Activated CD8-positive, alpha-beta memory T cell treated with anti-CD3 and anti-CD28 coated beads for 48 hours (primary cell): ENCODE measurements around the gene KIFC1.
A peak's percentile ranks its signal among the peaks of the same experiment; 100 is the strongest.
"Not testable (repeated sequence)": the region's sequence is repeated elsewhere in the genome, so short reads cannot be mapped to it uniquely, and the experiment has no call there.

Source experiments
- DNase-seq, 3 experiments: peaks; one replicate each; pipeline ENCODE4 v3.0.0-alpha.2; 2020; ENCODE audit warnings: low read depth in 2 of 3, low spot score in 2 of 3

Gene KIFC1

DNA sequence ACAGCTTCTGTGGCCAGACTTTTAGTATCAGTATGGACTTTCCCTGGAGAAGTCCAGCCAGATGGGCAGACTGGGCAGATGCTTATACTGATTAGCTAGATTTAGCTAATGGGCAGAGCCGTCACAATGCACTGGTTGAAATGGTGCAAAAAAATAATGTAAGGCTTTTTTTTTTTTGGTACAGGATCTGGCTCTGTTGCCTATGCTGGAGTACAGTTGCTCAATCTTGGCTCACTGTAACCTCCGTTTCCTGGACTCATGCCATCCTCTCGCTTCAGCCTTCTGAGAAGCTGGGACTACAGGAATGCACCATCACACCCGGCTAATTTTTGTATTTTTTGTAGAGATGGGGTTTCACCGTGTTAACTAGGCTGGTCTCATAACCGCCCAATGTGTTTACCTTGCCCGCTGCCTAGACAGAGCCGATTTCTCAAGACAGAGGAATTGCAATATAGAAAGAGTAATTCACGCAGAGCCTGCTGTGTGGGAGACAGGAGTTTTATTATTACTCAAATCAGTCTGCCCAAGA lies 16.4 kb upstream of the KIFC1 start:
- DNase-seq, result no peak

DNA sequence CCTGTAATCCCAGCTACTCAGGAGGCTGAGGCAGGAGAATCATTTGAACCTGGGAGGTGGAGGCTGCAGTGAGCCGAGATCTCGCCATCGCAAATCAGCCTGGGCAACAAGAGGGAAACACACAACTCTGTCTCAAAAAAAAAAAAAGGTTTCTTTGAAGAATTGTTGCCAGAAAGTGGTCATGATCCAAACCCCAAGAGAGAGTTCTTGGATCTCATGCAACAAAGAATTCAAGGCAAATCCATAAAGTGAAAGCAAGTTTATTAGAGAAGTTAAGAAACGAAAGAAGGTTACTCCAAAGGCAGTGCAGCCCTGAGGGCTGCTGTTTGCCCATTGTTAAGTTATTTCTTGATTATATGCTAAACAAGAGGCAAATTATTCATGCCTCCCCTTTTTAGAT lies 14.5 kb upstream of the KIFC1 start:
- DNase-seq, result no peak

DNA sequence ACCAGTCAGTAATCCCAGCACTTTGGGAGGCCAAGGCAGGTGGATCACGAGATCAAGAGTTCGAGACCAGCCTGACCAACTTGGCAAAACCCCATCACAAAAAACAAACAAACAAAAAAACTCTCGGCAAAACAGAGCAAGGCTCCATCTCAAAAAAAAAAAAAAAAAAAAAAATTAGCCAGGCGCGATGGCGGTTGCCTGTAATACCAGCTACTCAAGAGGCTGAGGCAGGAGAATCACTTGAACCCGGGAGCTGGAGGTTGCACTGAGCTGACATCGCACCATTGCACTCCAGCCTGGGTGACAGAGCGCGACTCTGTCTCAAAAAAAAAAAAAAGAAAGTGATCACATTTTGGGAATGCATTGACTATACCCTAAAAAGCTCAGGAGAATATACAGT lies 12.4 kb upstream of the KIFC1 start:
- DNase-seq, result not testable (repeated sequence)

DNA sequence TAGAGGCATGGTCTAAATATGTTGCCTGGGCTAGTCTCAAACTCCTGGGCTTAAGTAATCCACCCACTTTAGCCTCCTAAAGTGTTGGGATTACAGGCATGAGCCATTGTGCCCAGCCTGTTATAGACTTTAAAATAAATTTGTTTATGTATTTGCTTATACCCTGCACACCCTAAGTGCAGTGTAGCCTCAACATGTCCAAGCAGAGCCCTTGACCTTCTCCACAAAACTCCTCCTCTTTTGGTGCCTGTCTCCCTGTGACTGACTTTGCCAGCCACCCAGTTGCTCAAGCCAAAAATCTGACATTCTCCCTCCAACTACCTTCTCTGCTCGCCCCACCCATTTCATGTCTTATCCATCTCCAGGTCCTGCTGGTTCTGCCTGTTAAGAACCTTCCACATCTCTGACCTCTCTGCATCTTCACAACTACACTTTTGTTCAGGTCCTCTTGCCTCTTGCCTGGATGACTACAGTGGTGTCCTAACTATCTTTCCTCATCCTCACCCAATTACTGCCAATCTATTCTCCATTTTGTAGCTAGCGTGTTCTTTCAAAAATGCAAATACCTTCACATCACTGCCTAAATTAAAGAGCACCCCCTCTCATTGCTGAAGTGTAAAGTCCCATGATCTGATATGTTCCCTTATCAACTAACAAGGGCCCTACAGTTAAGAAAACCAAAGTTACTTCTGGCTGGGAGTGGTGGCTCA lies 11.2 kb upstream of the KIFC1 start:
- no peak for DNase-seq

DNA sequence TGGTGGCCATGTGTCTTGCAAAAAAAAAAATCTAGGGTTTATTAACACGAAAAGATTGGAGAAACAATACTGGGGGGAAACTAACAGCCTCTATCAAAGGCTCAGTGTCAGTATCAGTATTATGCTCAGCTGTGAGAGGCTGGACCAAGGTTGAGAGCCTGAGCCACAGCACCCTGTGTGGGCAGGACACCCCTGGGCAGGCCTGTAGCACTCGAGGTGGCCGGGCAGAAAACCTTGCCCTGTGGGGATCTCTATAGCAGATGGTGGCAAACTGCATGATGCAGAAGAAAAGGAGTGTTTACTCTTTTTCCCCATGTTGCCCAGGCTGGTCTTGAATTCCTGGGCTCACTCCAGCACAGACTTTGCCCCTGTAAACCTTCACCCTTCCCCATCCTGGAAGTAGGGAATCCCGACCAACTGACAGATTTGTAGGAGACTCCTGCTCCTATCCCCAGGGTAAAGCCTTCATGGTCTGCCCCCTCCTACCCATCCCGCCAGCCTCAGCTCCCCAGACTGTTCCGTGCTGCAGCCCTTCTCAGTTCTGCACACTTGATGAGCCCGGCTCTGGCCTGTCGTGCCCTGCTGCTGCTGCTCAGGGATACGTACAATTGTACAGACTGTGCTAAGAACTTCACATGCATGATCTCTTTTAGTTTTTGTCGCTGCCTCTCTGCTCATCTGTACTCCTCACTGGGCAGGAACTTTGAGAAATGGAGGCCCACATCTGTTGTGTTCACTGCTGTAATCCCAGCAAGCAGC lies 8.0 kb upstream of the KIFC1 start:
- no peak for DNase-seq

DNA sequence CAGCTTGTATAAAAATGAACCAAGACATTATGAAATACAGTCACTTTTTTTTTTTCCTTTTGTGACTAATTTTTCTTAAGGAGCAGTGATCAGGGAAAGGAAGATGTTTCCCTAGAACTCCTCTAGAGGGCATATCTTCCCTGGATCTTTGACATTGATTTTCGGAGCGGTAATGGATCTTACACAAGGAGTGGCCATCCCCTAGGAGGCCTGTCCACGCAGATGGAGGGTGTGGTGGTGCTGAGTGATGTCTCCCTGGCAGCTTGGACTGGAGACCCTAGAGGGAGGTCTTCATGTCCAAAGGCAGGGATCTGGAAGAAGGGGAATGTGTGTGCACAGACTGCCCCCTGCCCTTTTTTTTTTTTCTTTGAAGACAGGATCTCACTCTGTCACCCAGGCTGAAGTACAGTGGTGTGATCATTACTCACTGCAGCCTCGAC lies 7.0 kb upstream of the KIFC1 start:
- no peak for DNase-seq

DNA sequence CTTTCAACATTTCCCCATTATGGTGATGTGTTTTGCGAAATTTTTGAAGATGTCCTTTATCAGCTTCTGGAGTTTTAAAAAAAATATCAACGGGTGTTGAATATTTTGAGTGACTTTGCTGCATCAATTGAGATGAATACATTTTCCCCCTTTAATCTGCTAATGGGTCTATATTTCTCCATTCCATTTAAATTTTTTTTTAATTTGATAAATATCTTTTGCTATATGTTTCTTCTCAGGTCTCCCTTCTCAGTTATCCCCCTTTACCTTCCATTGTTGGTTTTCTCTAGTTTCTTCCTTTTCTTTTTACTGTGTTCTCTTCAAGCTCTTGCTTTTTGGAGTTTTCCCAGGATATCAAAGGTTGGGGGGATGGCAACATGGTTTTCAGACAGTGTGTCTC lies 1.4 kb upstream of the KIFC1 start:
- no peak for DNase-seq

DNA sequence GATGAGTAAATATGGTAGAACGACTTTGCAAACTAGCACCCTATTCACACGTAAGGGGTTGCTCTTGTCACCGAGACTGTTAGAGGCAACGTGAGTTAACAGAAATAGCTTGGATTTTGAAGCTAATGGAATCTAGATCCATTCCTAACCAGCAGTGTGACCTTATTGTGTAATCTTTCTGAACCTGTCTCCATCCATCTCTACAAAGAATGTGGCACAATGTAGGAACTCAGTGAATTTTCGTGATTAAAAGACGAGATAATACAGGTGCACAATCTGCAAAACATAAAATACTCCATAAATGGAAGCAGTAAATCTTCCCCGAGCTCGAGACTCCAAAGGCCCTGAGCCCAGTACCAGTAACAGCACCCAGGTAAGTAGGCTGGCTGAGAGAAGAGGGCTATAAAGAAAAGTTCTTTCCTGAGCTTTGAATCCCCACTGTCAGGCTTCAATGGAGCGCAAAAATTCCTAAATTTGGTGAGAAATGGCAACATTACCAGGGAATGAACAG lies 801 bp upstream of the KIFC1 start:
- no peak for DNase-seq

DNA sequence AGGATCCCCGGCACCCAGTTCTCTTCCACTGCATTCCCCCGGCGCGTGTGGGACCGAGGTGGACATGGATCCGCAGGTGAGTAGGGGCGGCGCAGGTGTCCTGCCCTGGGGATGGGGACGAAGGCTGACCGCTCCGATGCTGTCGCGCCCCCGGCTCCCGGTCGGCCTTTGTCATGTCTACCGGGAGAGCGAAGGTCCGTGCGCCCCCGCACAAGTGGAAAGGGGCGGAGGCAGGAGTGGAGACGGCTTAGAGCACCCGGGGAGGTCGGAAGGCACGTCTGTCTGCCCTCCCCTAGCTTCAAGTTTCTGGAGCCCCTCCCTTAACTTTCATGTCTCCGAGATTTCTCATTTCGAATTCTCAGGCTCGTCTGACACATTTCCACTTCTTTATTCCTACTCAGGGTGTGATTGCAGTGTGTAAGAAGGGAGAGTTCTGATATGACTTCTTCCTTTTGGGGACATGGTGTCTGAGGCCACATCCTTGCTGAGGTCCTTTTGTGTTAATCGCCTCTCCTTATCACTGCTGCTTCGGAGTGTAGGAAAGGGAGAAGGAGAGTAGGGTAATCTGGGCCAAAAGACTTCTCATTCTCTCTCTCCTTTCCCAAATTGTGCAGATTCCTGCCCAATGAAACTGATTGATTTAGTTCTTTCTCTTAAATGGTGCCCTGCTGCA lies 435 bp downstream of the KIFC1 start:
- DNase-seq, result peak in 2 of 3 experiments; percentile 26 to 36

DNA sequence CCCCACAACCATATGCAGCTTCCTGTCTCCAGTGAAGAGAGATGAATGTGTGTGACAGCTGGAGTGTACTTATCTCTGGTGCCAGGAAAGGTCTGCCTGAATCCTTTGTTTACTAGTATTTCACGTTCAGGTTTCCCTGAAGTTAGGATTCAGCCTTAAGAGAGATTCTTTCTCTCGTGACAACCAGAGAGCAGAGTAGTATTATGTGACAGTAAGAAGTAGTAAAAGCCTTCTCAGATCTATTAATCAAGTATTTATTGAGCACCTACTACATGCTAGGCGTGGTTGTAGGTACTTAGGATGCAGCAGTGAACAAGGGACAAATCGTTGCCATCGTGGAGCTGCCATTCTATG lies 949 bp downstream of the KIFC1 start:
- DNase-seq, result no peak

DNA sequence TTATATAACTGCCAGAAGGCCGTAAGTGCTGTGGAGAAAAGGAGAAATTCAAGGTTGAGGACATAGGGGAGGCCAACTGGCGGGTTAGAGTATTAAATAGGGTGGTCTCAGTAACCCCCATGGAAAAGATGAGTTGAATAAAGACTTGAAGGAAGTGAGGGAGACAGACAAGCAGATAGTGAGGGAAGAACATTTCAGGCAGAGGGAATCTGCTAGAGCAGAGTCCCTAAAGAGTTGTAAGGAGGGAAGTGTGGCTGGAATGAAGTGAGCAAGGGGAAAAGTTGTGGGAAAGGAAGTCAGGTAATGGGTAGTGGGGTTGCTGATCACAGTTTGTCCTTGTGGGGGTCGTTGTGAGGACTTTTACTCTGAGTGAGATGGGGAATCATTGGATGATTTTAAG lies 1.4 kb downstream of the KIFC1 start:
- DNase-seq, result no peak

DNA sequence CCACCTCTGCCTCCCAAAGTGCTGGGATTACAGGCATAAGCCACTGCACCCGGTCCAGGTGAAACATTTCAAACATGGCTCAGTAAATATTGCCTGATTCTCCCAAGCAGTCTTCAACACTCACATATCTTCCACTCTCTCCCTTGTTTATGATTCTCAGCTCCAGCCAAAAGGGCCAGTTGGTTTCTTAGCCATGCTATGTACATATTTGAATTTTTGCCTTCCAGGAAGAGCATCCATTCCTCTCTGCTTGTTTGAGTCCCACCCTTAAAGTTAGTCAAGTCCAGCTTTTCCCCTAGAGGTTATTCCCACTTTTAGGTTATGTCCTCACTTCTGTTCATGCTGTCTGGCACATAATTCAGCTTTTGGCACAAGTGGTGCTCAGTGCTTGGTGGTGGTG lies 5.9 kb downstream of the KIFC1 start:
- no peak for DNase-seq

DNA sequence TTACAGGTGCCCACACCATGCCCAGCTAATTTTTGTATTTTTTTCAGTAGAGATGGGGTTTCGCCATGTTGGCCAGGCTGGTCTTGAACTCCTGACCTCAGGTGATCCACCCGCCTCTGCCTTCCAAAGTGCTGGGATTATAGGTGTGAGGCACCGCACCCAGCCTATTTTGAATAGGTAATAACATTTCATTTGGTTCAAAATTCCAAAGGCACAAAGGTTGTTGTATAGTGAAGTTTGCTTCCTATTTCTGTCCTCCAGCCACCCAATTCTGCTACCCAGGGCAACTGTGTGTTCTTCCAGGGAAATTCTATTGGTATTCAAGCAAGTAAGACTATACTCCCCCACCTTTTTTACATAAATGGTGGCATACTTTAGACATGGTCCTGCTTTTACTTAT lies 7.0 kb downstream of the KIFC1 start:
- not testable (repeated sequence) for DNase-seq

DNA sequence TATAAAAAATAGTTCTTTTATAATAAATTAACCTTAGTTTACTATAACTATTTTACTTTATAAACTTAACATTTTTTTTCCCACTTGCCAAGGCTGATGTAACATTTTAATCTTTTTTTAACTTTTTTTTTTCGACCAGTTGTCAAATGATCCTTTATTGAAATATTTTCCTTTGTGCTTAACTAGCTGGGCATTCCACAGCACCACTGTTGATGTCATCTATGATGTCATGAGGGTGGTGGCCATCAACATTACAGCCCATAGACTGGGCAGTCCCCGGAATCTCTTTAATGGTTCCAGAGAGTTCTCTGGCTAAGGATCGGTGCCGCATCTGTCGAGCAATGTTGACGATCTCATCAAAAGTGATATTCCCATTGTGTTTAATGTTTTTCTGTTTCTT lies 8.3 kb downstream of the KIFC1 start:
- not testable (repeated sequence) for DNase-seq

DNA sequence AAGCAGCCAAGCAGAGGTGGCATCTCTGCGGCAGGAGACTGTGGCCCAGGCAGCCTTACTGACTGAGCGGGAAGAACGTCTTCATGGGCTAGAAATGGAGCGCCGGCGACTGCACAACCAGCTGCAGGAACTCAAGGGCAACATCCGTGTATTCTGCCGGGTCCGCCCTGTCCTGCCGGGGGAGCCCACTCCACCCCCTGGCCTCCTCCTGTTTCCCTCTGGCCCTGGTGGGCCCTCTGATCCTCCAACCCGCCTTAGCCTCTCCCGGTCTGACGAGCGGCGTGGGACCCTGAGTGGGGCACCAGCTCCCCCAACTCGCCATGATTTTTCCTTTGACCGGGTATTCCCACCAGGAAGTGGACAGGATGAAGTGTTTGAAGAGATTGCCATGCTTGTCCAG lies 13.3 kb downstream of the KIFC1 start:
- DNase-seq, result no peak

DNA sequence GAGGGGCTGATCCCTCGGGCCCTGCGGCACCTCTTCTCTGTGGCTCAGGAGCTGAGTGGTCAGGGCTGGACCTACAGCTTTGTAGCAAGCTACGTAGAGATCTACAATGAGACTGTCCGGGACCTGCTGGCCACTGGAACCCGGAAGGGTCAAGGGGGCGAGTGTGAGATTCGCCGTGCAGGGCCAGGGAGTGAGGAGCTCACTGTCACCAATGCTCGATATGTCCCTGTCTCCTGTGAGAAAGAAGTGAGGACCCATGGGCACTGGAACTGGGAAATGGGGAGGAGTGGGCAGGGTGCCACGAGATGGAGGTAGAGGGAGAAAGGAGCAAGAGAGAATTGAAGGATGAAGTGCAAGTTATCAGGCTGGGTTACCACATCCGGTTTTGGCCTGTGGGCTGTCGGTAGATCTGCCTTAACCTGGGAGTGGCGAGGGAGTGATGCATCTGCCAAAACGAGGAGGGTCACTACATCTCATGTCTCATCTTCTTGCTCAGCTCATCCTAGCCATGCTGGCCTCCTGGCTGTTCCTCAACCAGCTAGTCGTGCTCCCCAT lies 13.8 kb downstream of the KIFC1 start:
- no peak for DNase-seq

DNA sequence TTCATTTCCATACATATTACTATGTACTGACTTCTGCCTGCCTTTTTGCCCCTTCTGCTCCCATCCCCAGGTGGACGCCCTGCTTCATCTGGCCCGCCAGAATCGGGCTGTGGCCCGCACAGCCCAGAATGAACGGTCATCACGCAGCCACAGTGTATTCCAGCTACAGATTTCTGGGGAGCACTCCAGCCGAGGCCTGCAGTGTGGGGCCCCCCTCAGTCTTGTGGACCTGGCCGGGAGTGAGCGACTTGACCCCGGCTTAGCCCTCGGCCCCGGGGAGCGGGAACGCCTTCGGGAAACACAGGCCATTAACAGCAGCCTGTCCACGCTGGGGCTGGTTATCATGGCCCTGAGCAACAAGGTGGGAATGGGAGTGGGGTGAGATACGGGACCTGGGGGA lies 14.5 kb downstream of the KIFC1 start:
- DNase-seq, result no peak

DNA sequence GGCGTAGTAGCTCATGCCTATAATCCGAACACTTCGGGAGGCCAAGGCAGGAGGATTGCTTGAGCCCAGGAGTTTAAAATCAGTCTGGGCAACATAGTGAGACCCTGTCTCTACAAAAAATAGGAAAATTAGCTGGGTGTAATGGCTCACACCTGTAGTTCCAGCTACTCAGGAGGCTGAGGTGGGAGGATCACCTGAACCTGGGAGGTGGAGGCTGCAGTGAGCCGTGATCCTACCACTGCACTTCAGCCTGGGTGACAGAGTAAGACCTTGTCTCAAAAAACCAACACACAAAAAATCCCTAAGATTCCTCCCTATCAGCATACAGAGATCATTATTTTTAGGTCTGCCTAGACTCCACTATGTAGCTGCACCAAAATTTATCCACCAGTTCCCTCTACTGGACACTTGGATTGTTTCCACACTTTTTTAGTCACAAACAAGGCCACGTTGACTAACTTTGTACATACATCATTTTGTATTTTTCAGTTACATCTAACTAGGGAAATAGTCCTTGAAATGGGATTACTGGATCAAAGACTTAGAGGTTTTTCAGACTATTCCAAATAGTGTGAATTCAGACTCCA lies 15.6 kb downstream of the KIFC1 start:
- DNase-seq, result no peak

DNA sequence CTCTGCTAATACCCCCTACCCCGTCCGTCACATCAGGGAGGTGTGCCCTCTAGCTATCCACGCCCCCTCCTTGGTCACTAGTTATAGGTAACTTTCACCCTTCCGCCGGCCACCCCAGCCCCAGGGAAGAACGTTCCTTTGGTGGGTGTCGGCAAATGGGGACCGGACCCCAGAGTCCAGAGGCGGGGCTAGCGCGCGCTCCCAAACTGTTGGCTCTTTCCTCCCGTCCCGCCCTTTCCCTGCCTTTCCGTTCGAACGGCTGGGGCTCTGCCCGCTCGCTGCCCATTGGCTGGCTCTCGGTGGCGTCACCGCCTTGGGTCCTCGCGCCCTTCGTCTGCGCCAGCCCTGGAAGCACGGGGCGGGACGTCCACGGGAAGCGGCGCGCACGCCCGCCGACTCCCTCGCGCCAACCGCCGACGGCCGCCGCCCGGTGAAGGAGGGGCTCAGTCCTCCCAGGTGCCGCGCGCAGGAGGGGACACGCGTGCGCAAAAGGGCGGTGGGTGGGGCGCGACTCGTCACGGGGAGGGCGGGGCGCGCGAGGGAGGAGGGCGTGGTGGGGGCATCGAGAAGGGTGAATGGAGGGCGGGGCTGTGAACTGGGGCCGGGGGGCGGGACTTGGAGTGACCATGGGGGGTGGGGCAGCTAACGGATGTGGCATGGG lies 18.6 kb downstream of the KIFC1 start:
- DNase-seq, result peak; percentile 98 to 99 (median 98)
